Astrocyte of the cerebellum (primary cell): ENCODE results near the gene GNB5.

Experiments
- DNase-seq: peaks from one replicate; pipeline ENCODE4 v3.0.0-alpha.2; 2011; ENCODE audit warnings: low read depth
- H3K4me3 ChIP-seq: 2 replicates; pipeline ENCODE4 v1.5.1; 2011; ENCODE audit warnings: mild to moderate bottlenecking, low read depth, low read length, moderate library complexity
- CTCF ChIP-seq: IDR thresholded peaks from 2 replicates; pipeline ENCODE4 v1.5.1; 2012; ENCODE audit warnings: low read length, low read depth, moderate library complexity, mild to moderate bottlenecking; ENCODE audit errors: missing control alignments
- in situ Hi-C: cut with HindIII; loops from 2 replicates; pipeline ENCODE4 v1.10.0; 2017; ENCODE audit warnings: low sequenced_read_pairs

GNB5 gene

GRCh38 chr15:52118969-52119749 is 72.0 kb downstream of the GNB5 start:
- H3K4me3 ChIP-seq: no peak overlapping the region
- in situ Hi-C loops: no loop called here

GRCh38 chr15:52117549-52117948 is 73.6 kb downstream of the GNB5 start:
- DNase-seq: no peak
- TF ChIP-seq CTCF: no peak
- in situ Hi-C loops: no loop called here
- H3K4me3 ChIP-seq: no peak overlapping the region

More at GRCh38 chr15:52118969-52119749, 72.0 kb downstream of the GNB5 start:
- TF ChIP-seq CTCF: no peak
- DNase-seq: no peak

- TF ChIP-seq CTCF: no peak
- in situ Hi-C loops: no loop called here
- H3K4me3 ChIP-seq: no peak overlapping the region
- no peak for DNase-seq
Observed at GRCh38 chr15:52115598-52116427, 75.4 kb downstream of the GNB5 start.

- TF ChIP-seq CTCF: no peak
- no peak overlapping the region for H3K4me3 ChIP-seq
- no peak for DNase-seq
- in situ Hi-C loops: no loop called here
Observed at GRCh38 chr15:52114261-52115055, 76.7 kb downstream of the GNB5 start.

- no peak overlapping the region for H3K4me3 ChIP-seq
- TF ChIP-seq CTCF: no peak
- in situ Hi-C loops: no loop called here
- no peak for DNase-seq
Observed at GRCh38 chr15:52113708-52114107, 77.5 kb downstream of the GNB5 start.

- H3K4me3 ChIP-seq: no peak overlapping the region
- in situ Hi-C loops: no loop called here
- TF ChIP-seq CTCF: no peak
- no peak for DNase-seq
Observed at GRCh38 chr15:52113235-52113634, 78.0 kb downstream of the GNB5 start.
